ENCODE results near the gene SULT1A4.
"Not testable (repeated sequence)": the region's sequence is repeated elsewhere in the genome, so short reads cannot be mapped to it uniquely, and the experiment has no call there.

SULT1A4 gene

DNA sequence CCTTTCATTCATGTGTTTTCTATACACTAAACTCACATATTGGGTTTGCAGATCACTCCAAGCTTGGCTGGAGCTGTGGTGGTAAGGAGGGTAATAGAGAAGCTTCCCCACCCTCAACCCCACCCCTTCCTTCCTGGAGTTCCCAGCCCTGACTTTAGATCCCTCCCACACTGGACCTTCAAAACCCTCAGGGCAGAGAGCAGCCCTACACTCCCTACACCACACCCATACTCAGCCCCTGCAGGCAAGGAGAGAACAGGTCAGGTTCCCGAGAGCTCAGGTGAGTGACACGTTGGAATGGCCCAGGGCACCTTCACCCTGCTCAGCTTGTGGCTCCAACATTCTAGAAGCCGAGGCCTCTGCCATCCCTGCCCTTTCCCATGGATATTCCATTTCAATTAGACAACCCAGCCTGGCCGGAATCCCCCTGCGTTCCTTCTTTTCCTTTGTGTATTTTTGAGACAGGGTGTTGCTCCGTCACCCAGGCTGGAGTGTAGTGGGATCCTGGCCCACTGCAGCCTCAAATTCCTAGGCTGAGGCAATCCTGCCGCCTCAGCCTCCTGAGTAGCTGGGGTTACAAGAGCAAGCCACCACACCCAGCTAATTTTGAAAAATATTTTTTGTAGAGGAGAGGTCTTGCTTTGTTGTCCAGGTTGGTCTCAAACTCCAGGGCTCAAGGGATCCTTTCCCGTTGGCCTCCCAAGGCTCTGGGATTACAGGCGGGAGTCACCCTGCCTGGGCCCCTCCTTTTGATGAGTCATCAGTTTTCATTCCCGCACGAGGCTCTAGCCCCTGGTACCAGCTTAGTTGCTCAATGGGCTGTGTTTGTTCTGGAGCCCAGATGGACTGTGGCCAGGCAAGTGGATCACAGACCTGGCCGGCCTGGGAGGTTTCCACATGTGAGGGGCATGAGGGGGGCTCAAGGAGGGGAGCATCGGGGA, at the start of gene SULT1A4:
SULT1A4 (plus strand) TSS at position 208 of the 941 bp plus-strand sequence. CDS start 1,473 bp downstream, outside the sequence.
- H3K9ac ChIP-seq (ENCODE audit: low read length); H3K36me3 ChIP-seq (ENCODE audit: control insufficient read depth, insufficient read depth, low read length); H3K4me3 ChIP-seq (ENCODE audit: low read length); H3K27me3 ChIP-seq (ENCODE audit: control insufficient read depth, insufficient read depth, low read length); H3K4me1 ChIP-seq (ENCODE audit: control insufficient read depth, insufficient read depth, low read length); H3K27ac ChIP-seq (ENCODE audit: low read depth, low read length): not testable (repeated sequence)

DNA sequence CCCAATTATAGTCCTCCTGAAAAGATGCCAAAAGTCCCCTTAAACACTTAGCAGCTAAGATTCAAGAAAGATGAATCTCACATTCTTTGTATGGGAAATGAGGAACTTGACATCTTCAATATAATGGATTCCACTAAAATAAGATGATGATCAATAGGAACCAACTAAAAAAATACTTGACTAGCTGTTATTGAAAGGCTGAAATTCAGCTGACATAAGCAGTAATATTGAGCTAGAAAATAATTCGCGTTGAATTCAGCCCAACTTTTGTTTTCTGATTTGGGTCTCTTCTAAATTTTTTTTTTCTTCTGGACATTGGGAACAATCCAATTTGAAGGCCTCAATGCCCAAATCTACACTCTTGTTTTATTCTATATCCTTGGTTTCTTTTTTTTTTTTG, 36.1 kb upstream of the SULT1A4 start:
- H3K27ac ChIP-seq (ENCODE audit: low read depth, low read length); H3K36me3 ChIP-seq (ENCODE audit: control insufficient read depth, insufficient read depth, low read length); H3K9ac ChIP-seq (ENCODE audit: low read length); H3K27me3 ChIP-seq (ENCODE audit: control insufficient read depth, insufficient read depth, low read length); H3K4me3 ChIP-seq (ENCODE audit: low read length); H3K4me1 ChIP-seq (ENCODE audit: control insufficient read depth, insufficient read depth, low read length): not testable (repeated sequence)

DNA sequence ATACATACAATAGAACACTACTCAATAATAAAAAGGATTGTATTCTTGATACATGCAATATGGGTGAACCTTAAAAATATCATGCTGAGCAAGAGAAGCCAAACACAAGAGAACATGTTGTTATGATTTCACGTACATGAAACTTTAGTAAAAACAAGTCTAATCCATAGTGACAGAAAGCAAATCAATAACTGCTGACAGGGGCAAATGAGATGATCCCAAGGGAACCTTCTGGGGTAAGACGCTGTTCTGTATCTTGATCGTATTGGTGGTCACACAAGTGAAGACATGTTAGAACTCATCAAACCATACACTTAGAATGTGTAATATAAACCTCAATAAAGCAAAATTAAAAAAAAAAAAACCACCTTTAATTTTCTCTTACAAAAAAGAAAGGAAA, 34.3 kb upstream of the SULT1A4 start:
- not testable (repeated sequence) for H3K36me3 ChIP-seq (ENCODE audit: control insufficient read depth, insufficient read depth, low read length); H3K4me3 ChIP-seq (ENCODE audit: low read length); H3K4me1 ChIP-seq (ENCODE audit: control insufficient read depth, insufficient read depth, low read length); H3K27me3 ChIP-seq (ENCODE audit: control insufficient read depth, insufficient read depth, low read length); H3K9ac ChIP-seq (ENCODE audit: low read length); H3K27ac ChIP-seq (ENCODE audit: low read depth, low read length)

DNA sequence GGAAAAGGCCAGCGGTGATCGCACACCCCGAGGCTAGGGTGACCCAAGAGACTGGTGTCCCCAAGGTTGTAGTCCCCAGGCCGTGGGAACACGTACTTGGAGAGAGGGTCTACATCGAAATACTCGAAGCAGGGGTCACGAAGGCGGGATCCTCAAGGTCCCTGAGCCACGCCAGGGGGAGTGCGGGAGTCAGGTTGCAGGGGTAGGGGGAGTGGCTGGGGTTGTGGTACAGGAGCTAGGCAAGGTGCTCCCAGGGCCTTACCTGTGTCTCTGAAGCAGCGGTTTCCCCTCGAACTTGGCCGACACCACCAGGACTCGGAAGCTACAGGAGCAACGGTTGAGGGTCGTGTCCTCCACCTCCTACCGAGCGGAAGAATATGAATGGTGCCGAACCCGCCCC, 6.0 kb upstream of the SULT1A4 start:
- H3K27ac ChIP-seq (ENCODE audit: low read depth, low read length); H3K9ac ChIP-seq (ENCODE audit: low read length); H3K27me3 ChIP-seq (ENCODE audit: control insufficient read depth, insufficient read depth, low read length); H3K4me1 ChIP-seq (ENCODE audit: control insufficient read depth, insufficient read depth, low read length); H3K36me3 ChIP-seq (ENCODE audit: control insufficient read depth, insufficient read depth, low read length); H3K4me3 ChIP-seq (ENCODE audit: low read length): not testable (repeated sequence)

DNA sequence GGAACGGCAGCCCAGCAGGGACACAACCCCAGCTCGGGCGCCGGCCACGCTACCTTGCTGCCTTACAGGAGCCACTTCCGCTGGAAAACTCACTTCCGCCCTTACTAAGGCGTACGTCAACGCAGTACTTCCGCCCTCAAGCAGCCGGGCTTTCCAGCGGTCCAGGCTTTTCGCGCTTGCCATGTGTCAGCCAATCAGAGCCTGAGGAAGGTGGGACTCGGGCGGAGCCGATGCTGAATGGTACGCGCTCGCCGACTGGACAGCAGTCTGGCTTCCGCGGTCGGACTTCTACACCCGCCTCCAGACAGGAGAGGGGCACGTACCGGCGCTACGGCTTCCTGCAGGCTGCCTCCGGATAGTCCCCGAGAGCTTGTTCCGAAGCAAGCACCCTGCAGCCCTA, 5.4 kb upstream of the SULT1A4 start, which contains the start of the genes BOLA2 and SLX1B:
BOLA2 (minus strand) TSS at position 83 of the 400 bp plus-strand sequence. CDS start 98 bp downstream, outside the sequence.
SLX1B (plus strand) TSS at position 265 of the 400 bp plus-strand sequence.
- not testable (repeated sequence) for H3K27ac ChIP-seq (ENCODE audit: low read depth, low read length); H3K27me3 ChIP-seq (ENCODE audit: control insufficient read depth, insufficient read depth, low read length); H3K36me3 ChIP-seq (ENCODE audit: control insufficient read depth, insufficient read depth, low read length); H3K4me3 ChIP-seq (ENCODE audit: low read length); H3K9ac ChIP-seq (ENCODE audit: low read length); H3K4me1 ChIP-seq (ENCODE audit: control insufficient read depth, insufficient read depth, low read length)

DNA sequence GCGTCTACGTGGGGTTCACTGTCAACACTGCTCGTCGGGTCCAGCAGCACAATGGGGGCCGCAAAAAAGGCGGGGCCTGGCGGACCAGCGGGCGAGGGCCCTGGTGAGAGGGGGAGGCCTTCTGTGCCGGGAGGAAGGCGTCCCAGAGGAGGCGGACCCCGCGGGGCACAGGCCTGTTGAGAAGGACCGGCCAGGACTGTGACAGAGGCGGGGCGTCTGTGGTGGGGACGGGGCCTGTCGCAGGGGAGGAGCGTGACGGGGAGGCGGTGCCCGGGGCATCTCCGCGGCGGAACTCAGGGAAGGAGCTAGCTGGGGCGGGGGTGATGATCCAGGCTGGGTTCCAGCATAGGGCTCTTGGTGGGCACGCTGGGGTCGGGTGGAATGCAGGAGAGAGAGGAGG, 4.9 kb upstream of the SULT1A4 start:
- not testable (repeated sequence) for H3K27me3 ChIP-seq (ENCODE audit: control insufficient read depth, insufficient read depth, low read length); H3K4me3 ChIP-seq (ENCODE audit: low read length); H3K27ac ChIP-seq (ENCODE audit: low read depth, low read length); H3K36me3 ChIP-seq (ENCODE audit: control insufficient read depth, insufficient read depth, low read length); H3K9ac ChIP-seq (ENCODE audit: low read length); H3K4me1 ChIP-seq (ENCODE audit: control insufficient read depth, insufficient read depth, low read length)

DNA sequence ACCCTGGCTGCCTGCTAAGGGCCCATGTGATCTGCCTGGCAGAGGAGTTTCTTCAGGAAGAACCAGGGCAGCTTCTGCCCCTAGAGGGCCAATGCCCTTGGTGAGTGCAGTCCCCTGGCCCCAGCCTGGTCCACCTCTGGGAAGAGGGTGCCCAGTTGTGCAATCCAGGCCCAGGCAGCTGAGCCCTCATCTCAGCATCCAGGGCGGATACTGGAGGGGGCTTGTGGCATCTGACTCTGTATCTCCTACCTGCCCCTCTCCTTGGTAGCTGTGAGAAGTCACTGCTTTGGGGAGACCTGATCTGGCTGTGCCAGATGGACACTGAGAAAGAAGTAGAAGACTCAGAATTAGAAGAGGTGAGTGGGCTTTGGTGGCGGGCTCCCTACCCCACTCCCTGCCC, 2.1 kb upstream of the SULT1A4 start:
- not testable (repeated sequence) for H3K4me1 ChIP-seq (ENCODE audit: control insufficient read depth, insufficient read depth, low read length); H3K36me3 ChIP-seq (ENCODE audit: control insufficient read depth, insufficient read depth, low read length); H3K27me3 ChIP-seq (ENCODE audit: control insufficient read depth, insufficient read depth, low read length); H3K27ac ChIP-seq (ENCODE audit: low read depth, low read length); H3K9ac ChIP-seq (ENCODE audit: low read length); H3K4me3 ChIP-seq (ENCODE audit: low read length)

DNA sequence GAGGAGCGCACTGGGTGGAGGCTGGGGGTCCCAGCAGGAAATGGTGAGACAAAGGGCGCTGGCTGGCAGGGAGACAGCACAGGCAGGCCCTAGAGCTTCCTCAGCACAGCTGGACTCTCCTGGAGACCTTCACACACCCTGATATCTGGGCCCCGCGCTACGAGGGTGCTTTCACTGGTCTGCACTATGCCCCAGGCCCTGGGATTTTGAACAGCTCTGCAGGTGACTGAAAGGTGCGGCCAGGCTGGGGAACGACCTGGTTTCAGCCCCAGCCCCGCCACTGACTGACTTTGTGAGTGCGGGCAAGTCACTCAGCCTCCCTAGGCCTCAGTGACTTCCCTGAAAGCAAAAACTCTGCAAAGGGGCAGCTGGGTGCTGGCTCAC, 926 bp downstream of the SULT1A4 start:
- not testable (repeated sequence) for H3K9ac ChIP-seq (ENCODE audit: low read length); H3K4me3 ChIP-seq (ENCODE audit: low read length); H3K4me1 ChIP-seq (ENCODE audit: control insufficient read depth, insufficient read depth, low read length); H3K27me3 ChIP-seq (ENCODE audit: control insufficient read depth, insufficient read depth, low read length); H3K27ac ChIP-seq (ENCODE audit: low read depth, low read length); H3K36me3 ChIP-seq (ENCODE audit: control insufficient read depth, insufficient read depth, low read length)

DNA sequence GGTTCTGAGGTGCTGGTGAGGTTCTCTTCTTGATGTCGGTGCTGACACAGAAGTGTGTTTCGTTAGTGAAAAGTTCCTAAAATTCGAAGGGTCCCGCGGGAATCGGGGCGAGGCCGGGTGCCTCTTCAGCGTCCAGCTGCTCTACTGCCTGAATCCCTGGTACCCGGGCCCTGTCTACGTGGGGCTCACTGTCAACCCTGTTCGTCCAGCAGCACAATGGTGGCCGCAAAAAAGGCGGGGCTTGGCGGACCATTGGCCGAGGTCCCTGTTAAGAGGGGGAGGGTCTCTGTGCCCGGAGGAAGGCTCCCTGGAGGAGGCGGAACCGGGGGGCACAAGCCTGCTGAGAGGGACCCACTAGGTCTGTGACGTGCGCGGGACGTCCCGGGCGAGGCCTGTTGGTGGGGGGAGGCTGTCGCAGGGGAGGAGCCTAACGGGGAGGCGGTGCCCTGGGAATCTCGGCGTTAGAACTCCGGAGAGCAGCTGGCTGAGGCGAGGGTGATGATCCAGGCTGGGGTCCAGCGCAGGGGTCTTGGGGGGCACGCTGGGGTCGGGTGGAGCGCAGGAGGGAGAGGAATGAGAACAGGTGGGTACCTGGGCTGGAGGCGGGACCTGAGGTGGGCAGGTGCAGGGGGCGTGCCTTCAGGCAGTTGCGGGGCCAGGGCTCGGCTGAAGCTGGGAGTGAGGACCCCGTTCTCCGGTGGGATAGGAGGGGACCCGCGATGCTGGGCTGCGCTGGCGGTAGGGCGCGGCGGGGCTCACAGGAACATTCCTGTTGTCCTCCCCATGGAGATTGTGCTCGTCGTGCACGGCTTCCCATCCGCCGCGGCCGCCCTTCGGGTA, 6.5 kb downstream of the SULT1A4 start:
- not testable (repeated sequence) for H3K27me3 ChIP-seq (ENCODE audit: control insufficient read depth, insufficient read depth, low read length); H3K36me3 ChIP-seq (ENCODE audit: control insufficient read depth, insufficient read depth, low read length); H3K27ac ChIP-seq (ENCODE audit: low read depth, low read length); H3K4me1 ChIP-seq (ENCODE audit: control insufficient read depth, insufficient read depth, low read length); H3K4me3 ChIP-seq (ENCODE audit: low read length); H3K9ac ChIP-seq (ENCODE audit: low read length)

DNA sequence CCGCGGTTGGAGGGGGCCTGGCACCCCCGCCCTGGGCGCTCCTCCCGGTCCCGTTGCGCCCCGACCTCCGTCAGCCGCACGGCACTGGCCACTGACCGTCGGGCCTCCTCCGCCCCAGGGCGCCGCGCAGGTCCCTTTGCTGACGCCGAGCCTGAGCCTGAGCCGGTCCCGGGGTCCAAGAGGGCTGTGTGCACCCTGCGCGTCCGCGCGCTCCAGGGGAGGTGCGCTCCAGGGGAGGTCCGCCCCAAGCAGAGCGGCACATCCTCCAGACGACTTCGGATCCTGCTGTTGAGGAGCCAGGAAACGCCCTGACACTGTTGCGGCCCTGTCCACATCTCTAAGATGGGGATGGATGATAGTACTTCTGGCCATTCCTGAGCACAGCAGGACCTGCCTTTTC, 7.2 kb downstream of the SULT1A4 start:
- not testable (repeated sequence) for H3K4me1 ChIP-seq (ENCODE audit: control insufficient read depth, insufficient read depth, low read length); H3K27me3 ChIP-seq (ENCODE audit: control insufficient read depth, insufficient read depth, low read length); H3K4me3 ChIP-seq (ENCODE audit: low read length); H3K27ac ChIP-seq (ENCODE audit: low read depth, low read length); H3K9ac ChIP-seq (ENCODE audit: low read length); H3K36me3 ChIP-seq (ENCODE audit: control insufficient read depth, insufficient read depth, low read length)

DNA sequence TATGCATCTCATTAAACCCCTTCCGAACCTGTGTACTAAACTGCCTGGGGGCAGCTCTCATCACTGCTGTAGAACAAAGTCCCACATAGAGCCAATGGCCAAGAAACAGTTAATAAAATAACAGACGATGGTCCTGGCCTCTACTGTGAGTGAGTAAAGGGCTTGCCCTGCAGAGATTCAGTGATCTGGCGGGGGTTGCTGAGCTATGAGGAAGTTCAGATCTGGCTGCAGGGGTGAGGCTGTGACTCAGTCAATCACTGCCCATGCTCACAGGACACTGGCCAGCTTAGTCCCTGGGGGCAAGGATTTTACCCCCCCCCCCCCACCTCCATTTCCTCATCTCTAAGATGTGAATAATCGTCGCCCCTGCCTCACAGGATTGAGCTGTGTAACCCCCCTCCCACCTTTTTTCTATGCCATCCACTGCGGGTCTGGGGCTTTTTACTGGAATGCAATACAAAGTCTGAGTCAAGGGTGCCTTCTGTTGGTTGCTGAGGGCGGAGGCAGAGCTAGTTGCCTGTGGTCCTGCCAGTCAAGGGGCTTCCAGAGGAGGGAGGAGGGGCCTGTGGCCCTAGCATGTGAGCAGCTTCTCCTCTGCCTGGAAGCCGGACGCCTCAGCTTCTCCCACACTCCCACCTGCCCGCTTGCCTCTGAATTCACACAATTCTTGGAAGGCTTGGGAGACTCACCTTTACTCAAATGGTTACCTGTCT, 8.1 kb downstream of the SULT1A4 start:
- H3K4me1 ChIP-seq (ENCODE audit: control insufficient read depth, insufficient read depth, low read length); H3K27ac ChIP-seq (ENCODE audit: low read depth, low read length); H3K27me3 ChIP-seq (ENCODE audit: control insufficient read depth, insufficient read depth, low read length); H3K4me3 ChIP-seq (ENCODE audit: low read length); H3K36me3 ChIP-seq (ENCODE audit: control insufficient read depth, insufficient read depth, low read length); H3K9ac ChIP-seq (ENCODE audit: low read length): not testable (repeated sequence)

DNA sequence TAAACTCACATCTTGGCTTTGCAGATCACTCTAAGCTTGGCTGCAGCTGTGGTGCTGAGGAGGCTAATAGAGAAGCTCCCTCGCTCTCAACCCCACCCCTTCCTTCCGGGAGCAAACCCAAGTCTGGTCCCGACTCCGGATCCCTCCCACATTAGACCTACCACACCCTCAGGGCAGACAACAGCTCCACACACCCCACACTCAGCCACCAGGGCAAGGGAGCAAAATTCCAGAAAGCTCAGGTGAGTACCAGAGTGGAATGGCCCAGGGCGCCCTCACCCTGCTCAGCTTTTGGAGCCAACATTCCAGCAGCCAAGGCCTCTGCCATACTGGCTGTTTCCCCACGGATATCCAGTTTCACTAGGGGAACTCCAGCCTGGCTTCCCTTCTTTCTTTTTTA, 9.9 kb downstream of the SULT1A4 start:
- not testable (repeated sequence) for H3K9ac ChIP-seq (ENCODE audit: low read length); H3K36me3 ChIP-seq (ENCODE audit: control insufficient read depth, insufficient read depth, low read length); H3K4me1 ChIP-seq (ENCODE audit: control insufficient read depth, insufficient read depth, low read length); H3K4me3 ChIP-seq (ENCODE audit: low read length); H3K27me3 ChIP-seq (ENCODE audit: control insufficient read depth, insufficient read depth, low read length); H3K27ac ChIP-seq (ENCODE audit: low read depth, low read length)
